HL-60/S4 (cell line): ENCODE data around the gene TNPO2.
"Not testable (repeated sequence)": the region's sequence is repeated elsewhere in the genome, so short reads cannot be mapped to it uniquely, and the experiment has no call there.

ENCODE experiments used
- in situ Hi-C: fragments of 300-500 bp; cut with MboI; formaldehyde crosslinking; loops from 2 replicates; pipeline ENCODE4 v1.14.3; 2022; ENCODE audit warnings: low sequenced_read_pairs

The TNPO2 gene

DNA sequence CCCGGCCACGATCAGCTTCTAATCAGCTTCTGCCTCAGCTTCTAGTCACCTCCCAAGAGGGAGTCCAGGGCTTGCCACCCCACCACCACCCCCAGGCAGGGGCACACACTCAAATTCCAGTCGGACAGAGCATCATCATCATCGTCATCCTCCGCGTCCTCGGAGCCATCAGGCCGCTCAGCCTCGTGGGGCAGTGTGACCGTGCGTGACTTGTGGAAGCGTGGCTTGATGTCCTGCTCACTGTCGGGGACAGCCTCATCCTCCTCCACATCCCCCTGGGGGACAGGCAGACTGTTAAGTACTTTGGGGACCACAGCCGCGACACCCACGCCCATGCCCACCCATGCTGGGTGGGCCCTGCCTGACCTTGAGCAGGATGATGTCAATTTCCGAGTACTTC lies 12.5 kb downstream of the TNPO2 start:
- in situ Hi-C loops = no loop called here

DNA sequence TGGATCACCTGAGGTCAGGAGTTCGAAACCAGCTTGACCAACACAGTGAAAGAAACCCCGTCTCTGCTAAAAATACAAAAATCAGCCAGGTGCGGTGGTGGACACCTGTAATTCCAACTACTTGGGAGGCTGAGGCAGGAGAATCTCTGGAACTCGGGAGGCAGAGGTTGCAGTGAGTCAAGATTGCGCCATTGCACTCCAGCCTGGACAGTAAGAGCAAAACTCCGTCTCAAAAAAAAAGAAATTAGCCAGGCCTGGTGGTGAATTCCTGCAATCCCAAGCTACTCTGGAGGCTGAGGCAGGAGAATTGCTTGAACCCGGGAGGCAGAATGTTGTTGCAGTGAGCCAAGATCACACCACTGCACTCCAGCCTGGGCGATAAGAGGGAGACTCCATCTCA lies 15.1 kb downstream of the TNPO2 start:
- in situ Hi-C loops = no loop called here

DNA sequence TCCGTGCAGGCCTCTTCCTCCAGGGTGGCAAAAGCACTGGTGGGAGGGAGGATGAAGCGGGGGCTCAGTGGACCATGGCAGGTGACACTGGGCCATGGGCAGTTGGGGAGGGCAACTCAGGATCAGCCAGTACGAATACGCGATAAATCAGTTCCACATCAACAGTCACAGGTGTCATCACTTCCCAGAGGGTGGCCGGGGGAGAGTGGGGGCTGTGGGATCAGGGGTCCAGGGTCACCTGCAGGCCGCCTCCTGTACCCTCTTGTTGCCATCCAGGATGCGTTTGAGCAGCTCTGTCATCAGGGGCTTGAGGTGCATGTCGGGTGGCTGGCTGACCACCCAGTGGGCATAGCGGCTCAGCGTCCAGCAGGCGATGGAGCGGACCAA lies 17.4 kb downstream of the TNPO2 start:
- in situ Hi-C loops = no loop called here

DNA sequence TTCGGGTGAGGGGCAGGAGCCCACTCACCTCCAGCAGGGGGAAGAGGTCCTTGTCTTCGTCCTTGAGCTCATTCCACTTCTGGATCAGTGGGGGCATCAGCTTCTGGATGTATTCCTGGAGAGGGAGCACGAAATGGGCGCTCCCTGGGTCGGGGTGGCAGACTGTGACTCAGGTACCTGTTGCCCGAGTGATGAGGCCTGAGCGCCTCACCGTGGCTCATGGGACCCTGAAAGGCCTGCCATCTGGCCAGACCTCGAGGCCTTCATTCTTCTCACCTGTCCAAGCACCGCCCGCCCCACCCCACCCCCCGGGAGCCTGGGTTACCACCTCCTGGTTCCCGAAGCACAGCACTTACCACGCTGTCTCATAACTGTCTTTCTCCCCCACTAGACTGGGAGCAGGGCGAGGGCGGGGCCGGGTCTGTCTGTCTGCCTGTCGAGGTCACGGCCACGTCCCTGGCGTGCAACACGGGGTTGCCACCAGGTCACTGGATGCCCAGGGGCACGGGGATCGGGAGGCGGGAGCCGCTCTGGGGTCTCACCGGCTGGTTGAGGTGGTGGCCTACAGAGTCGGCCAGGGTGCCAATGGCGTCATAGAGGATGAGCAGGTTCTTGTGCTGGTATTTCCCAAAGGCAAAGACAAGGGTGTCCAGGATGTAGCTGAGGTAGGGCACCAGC lies 17.9 kb downstream of the TNPO2 start:
- in situ Hi-C loops = no loop called here

DNA sequence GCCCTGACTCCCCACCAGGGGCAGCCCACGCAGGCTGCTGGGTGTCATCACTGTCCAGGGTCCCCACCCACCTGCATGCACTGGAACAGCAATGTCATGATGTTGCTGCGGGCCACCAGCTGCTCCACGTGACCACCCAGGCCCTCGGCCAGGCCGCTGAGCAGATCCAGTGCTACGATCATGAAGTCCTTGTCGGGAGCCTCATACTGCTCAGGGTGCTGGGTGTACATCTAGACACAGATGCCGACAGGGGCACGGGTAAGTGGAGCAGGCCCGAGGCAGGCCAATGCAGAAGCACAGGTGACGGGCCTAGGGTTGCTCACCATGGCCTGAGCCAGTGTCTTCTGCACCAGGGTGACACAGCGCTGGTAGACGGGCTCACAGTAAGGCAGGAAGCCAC lies 18.6 kb downstream of the TNPO2 start:
- in situ Hi-C loops = no loop called here

DNA sequence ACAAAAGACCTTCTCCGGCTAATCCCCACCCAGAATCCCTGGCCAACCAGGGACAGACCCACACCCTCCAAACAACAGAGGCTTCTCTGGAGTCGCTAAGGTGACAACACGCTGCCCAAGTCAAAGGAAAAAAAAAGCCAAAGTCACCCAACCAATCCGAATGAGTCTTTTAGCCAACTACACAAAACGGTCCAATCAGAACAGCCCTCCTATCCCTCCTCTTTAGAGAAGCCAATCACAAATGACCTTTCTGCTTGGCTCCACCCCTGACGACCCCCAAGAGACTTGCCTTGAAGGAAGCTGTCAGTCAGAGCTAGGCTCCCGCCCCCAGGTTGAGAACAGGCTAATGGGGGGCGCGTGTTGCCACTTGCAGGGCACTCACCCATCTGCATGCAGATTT lies 20.7 kb downstream of the TNPO2 start:
- in situ Hi-C loops = no loop called here

DNA sequence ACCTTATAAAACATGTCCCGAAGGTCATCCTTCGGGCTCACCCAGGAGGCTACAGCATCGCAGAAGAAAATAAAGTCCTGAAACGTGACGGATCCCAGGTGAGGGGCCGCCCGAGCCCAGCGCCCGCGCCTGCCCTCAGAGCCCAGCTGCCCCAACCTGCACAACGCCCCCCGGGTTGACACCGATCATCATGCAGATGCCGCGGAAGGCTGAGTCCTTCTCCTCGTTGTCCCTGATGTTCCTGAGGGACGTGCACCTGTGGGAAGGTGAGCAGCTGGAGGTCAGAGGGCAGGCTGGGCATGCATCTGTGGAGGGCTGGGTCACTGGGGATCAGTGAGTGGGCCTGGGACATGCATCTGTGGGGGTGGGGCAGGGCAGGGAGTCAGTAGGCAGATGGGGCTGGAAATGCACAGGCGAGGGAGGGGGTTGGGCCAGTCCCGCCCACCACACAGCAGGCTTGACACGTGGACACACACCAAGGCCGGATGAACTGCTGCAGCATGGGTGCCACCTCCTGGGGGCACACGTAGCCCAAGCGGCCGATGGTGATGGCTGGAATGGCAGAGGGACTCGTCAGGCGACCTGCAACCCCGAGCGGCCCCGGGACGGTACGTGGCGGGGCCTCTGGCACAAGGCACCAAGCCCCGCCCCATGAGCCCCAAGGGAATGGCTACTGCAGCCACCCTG lies 22.0 kb downstream of the TNPO2 start:
- in situ Hi-C loops = no loop called here

DNA sequence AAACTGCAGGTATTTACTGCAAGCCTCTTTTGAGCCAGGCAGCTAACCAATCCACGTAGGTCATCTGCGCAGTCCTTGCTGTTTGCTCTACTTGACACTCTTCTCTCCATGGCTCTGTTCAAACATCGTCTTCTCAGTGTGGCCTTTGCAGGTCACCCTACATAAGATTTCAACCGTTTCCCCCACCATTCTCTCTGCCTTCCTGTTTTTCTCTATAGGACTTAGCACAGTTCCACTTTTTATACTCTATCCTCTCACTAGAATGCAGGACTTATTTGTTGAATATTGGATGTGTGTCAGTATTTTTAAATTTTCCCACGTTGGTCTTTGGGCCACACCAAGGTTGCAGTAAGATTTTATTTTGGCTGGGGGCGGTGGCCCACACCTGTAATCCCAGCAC lies 25.6 kb downstream of the TNPO2 start:
- in situ Hi-C loops = no loop called here

DNA sequence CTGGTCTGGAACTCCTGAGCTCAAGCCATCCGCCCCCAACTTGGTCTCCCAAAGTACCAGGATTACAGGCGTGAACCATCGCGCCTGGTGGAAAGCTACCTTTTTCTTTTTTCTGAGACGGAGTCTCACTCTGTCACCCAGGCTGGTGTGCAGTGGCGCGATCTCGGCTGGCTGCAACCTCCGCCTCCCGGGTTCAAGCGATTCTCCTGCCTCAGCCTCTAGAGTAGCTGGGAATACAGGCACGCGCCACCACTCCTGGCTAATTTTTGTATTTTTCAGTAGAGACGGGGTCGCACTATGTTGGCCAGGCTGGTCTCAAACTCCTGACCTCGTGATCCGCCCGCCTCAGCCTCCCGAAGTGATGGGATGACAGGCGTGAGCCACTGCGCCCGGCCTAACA lies 26.3 kb downstream of the TNPO2 start:
- in situ Hi-C loops = not testable (repeated sequence)

DNA sequence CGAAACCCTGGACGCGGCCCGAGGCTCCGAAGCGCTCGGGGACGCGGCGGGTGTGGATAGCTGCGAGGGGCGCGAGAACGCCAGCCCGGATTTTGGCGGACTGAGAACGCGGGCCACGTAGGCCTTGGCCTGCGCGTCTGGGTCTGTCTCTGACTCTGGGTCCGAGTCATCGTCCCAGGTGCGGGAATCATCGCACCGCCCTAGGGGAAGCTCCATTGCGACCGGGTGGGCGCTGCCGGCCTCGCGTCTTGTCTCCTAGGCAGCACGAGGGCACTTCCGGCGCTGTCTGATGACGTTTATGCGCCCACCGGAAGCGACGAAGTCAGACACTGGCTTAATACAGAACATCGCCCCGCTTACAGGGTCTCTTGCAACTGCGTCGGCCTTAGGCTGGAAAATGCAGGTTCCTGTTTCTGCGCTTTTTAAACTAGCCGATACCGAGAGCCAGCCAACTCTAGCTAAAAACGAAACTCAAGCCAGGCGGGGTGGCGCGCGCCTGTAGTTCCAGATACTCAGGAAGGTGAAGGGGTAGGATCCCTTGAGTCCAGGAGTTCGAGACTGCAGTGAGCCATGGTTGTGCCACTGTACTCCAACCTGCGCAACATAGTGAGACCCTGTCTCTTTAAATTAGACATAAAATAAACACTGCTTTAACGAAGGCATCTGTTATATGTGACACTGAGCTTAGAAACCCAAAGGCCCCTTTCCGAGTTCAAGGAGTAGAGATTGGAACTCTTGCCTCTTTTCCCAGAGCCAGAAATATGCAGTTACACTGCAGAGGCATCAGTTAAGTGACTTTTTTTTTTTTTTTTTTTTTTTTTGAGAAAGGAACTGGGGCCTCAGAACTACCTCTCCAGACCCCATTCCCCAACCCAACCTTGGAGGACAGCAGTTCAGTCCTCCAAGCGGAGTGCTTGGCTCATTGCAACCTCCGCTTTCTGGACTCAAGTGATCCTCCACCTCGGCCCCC lies 27.1 kb downstream of the TNPO2 start, which contains the start of gene FBXW9:
Gene FBXW9, minus strand, starts transcription at position 266 of the 970 bp plus-strand sequence. Its CDS starts 50 bp downstream, at position 216.
- in situ Hi-C loops = no loop called here

DNA sequence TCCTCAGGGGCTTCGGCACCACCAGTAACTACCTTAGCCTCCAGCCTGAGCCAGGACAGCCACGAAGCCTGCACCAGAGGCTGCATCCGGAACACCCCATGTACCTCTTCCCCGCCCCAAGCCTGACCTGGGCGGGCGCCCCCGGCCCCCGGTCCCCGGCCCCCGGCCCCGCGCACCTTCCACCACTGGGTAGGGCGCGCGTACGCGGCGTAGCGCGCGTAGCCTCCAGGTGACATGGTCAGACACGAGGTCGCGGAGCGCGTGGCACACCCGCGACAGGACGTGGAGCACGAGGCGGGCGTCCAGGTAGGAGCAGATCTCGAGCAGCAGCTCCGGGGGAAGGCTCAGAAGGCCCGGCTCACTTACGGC lies 27.8 kb downstream of the TNPO2 start:
- in situ Hi-C loops = no loop called here

DNA sequence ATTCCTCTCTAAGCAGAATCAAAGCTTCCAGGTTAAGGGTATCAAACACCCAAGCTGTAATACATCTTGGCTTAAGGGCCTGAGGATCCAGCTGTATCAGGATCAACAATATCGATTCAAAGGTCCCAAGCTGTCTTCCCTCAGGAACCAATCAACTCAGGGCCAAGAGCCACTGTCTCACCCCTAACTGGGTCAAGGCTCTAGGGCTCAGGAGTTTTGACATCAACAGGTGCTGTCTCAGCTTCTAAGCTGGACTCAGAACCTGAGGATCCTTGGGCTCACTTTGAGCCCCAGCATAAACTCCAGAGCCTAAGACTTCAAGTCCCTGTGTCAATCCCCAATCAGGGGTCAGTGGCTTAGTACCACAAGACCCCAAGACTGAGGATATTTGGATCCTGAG lies 28.2 kb downstream of the TNPO2 start:
- in situ Hi-C loops = no loop called here

DNA sequence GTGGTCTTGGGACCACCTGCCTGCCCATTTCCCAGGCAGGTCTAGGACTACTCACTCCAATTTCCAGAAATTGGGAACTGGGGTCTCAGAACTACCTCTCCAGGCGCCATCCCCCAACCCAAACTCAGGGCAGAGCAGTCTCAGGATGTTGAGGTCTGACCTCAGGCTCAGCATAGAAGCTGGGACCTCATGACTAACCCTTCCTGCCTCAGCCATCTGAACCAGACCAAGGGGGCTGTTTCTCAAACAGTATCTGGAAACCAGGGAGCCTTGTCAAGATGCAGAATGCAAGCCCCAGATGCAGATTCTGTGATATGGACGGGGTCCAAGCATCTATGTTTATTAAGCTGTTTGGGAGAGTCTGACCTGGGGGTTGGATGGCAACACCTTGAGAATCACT lies 28.6 kb downstream of the TNPO2 start:
- in situ Hi-C loops = no loop called here

DNA sequence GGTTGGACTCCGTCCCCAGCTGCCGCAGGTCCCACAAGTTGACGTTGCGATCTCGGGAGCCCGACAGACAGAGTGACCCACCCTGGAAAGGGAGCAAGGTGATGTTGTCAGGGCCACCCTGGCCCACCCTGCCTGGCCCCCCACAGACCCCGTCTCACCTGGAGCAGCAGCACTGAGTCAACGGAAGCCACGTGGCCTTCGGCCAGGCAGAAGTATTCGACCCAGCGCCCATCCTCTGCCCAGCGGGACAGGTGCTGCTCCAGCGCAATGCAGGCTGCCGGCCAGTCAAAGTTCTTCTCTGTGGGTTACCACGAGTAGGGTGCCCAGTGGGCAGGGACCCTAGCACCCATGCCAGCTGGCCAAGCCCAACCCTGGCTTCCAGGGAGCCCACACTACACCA lies 29.1 kb downstream of the TNPO2 start:
- in situ Hi-C loops = no loop called here

DNA sequence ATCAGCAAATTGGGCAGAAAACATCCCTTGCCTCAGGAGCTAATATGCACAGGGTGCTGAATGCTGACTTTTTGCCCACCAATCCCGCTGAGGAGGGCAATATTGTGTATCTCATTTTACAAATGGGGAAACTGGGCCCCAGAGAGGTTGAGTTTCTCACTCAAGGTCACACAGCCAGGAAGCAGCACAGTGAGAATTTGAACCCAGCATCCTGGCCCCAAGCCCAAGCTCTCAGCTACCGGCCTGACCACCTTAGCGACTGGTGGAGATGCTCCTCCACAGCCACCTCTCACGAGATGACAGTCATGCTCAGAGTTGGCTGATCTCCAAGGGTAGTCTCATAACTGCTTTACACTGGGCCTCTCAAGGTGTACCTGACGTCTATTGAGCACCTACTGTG lies 30.8 kb downstream of the TNPO2 start:
- in situ Hi-C loops = no loop called here

DNA sequence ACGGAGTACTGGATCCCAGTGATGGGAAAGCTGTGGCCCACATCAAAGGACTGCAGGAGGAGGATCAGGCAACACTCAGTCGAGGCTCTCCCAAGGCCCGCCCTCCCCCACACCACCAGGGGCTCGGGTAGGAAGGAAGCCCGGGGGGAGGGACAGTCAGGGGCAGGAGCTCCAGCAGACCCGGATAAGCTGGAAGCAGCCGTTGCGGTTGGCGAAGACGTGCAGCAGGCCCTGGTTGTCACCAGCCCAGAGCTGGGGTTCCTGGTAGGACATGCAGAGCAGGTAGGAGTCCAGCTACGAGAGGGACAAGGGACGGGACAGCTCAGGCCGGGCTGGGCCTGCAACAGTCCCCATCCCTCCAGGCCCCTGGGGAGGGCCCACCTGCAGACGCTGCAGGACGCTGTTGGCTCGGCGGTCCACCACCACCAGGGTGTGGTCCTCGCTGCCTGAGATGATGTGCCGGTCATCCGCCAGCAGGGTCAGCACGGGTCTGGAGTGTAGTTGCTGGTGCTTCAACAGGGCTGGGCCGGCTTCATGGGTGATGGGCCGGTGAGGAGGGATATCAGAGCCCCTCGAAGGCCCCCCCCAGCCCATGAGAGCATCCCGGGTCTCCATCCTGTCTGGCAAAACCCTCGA lies 34.0 kb downstream of the TNPO2 start:
- in situ Hi-C loops = no loop called here

DNA sequence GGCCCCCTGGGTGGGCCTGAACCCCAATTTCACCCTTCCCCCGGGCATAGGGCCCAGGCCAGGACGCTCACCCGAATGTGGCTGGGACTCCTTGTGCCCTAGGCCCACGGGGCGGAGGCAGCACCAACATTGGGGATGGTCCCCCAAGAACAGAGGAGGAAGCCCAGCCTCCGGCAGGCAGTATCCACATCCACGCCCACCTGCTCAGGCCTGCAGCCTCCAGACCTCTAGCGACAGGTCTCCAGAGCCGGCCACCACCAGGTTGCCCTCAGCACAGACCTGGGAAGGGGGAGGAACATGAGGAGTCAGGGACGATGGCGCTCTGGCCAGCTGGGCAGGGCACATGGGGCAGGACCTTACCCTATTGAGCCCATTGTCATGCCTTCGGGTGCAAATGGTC lies 34.7 kb downstream of the TNPO2 start:
- in situ Hi-C loops = no loop called here

DNA sequence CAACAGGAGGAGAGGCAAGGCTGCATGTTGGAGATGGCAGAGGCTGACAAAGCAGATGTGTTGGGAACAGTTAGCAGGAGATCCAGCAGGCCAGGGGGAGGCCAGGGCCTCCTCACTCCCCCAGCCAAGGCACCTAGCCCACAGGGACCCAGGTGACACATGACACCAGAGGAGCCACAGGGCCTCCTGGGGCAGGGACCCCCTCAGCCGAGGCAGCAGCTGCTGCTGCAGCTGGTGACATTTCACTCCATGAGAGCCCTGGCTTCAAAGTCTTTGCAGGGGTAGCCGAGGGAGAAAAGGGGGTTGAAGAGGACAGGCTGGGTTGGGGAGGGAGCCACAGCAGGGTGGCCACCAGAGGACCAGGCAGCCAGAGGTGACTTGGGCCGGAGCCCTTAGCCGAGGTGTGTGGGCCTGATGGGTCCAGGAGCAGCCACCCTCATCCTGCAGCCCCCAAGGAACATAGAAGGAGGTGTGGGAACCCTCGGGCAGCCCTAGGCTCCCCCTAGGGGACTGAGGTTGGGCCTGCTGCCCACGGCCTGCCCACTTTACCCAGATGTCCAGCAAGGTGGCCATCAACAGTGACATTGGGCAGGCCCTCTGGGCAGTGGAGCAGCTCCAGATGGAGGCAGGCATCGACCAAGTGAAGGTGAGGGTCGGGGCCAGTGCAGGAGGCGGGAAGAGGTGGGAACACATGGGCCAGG lies 36.1 kb downstream of the TNPO2 start, which contains the start of gene GNG14:
Gene GNG14, plus strand, starts transcription at position 503 of the 701 bp plus-strand sequence. Its CDS starts 51 bp downstream, at position 554.
- in situ Hi-C loops = no loop called here

DNA sequence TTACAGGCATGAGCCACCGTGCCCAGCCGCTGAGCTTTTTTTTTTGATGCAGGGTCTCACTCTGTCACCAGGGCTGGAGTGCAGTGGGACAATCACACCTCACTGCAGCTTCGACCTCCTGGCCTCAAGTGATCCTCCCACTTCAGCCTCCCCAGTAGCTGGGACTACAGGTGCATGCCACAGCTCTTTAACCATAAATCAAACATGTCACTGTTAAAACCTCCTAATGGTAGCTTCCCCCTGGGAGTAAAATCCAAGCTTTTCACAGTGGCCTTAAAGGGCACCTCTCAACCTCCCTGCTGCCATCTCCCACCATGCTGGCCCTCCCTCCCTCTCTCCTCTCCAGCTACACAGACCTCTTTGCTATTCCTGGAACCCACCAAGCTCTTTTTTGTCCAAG lies 37.9 kb downstream of the TNPO2 start:
- in situ Hi-C loops = no loop called here
